Epidermal melanocyte (primary cell): ENCODE measurements around the gene ZNF117.
"Not testable (repeated sequence)": the region's sequence is repeated elsewhere in the genome, so short reads cannot be mapped to it uniquely, and the experiment has no call there.

Experiments
- DNase-seq: peaks from one replicate; pipeline ENCODE4 v3.0.0; 2011; ENCODE audit warnings: low spot score; ENCODE audit not compliant: insufficient read length

Gene ZNF117

DNA sequence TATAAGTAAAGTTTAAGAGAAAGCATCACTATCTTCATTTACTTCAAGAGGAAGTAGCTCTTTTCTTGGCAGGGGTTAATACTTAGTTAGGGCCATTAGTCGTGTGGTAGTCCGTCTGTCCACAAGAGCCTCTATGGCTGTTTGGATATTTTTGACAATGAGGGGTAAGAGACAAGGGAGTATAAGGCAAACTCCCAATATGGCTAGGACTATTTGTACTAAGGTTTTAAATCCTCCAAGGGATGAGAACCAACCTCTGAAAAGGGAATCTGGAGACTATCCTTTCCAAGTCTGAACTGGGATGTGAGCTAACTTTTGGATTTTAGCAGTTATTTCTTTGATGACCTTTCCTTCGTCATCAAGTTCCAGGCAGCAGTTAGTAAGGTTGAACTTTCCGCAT, at the start of gene ZNF117:
TSS of gene ZNF117 (minus strand) at position 101 of the 400 bp plus-strand sequence.
- DNase-seq = no peak

DNA sequence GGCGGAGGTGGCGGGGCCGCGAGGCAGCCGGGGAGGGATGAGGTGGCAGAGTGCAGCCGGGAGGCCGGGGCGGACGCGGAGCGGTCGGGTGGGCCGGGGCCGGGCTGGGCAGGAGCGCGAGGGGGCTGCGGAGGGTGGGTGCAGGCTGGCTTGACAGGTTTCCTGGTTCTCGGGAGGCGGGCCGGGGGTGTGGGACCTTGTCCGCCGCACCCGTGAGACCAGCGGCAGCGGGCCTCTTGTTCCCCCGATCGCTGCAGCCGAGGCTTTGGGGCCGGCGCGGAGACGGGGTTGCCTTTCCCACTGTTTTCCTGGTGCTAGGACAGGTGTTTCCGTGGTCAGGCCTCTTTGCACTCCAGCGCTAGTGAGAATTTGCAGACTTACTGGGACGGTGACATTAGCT, 47.9 kb upstream of the ZNF117 start:
- DNase-seq = not testable (repeated sequence)

GRCh38 chr7:65037740-65038688, 47.2 kb upstream of the ZNF117 start:
- DNase-seq = peak; percentile 40

- DNase-seq = not testable (repeated sequence)
Measured at GRCh38 chr7:65036526-65036925, 45.7 kb upstream of the ZNF117 start.

GRCh38 chr7:65035469-65035868, 44.6 kb upstream of the ZNF117 start:
- not testable (repeated sequence) for DNase-seq

DNA sequence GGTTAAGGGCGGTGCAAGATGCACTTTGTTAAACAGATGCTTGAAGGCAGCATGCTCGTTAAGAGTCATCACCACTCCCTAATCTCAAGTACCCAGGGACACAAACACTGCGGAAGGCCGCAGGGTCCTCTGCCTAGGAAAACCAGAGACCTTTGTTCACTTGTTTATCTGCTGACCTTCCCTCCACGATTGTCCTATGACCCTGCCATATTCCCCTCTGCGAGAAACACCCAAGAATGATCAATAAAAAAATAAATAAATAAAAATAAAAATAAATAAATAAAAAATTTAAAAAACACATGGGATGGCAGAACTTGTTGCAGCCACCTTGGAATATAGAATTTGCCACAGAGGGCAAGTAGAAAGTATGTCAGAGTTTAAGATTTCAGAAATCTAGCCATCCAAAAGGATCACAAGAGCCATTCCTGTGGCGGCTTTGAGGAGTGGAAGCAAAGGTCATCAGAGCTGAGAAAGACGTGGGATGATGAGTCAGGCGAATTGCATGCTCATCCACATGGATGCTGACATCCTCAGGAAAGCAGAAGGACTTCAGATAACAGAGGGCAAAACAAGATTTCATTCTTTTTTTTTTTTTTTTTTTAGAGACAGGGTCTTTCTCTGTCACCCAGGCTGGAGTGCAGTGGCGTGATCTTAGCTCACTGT, 43.4 kb upstream of the ZNF117 start:
- DNase-seq = not testable (repeated sequence)

GRCh38 chr7:65033391-65033790, 42.6 kb upstream of the ZNF117 start:
- not testable (repeated sequence) for DNase-seq

- DNase-seq = not testable (repeated sequence)
Measured at GRCh38 chr7:65025023-65025422, 34.2 kb upstream of the ZNF117 start.

GRCh38 chr7:65020978-65021377, 30.1 kb upstream of the ZNF117 start:
- not testable (repeated sequence) for DNase-seq

GRCh38 chr7:65009881-65010280, 19.0 kb upstream of the ZNF117 start:
- not testable (repeated sequence) for DNase-seq

DNA sequence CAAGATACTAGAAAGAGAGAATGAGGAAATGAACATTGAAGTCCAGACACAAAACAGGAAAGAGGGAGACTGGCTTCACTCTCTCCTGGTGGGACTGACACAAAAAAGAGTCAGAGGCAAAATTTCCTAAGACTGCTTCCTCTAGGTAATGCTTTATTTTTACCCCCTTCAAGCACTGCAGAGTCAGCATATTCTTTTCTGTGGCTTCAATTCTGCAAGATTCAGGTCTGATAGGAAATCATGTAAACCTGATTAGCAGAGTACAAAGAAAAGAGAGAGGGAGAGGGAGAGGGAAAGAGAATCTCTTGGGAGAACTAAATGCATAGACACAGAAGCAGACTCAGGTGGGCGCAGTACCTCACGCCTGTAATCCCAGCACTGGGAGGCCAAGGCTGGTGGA, 18.6 kb upstream of the ZNF117 start:
- not testable (repeated sequence) for DNase-seq

- DNase-seq = not testable (repeated sequence)
Measured at GRCh38 chr7:65007036-65007435, 16.2 kb upstream of the ZNF117 start.

- DNase-seq = peak; percentile 89
Measured at GRCh38 chr7:65006094-65006992, 15.5 kb upstream of the ZNF117 start, which contains the start of gene ERV3-1. TSS of gene ERV3-1 (minus strand) at chr7:65006687. CDS start at chr7:64993026, 13,661 bp downstream.

DNA sequence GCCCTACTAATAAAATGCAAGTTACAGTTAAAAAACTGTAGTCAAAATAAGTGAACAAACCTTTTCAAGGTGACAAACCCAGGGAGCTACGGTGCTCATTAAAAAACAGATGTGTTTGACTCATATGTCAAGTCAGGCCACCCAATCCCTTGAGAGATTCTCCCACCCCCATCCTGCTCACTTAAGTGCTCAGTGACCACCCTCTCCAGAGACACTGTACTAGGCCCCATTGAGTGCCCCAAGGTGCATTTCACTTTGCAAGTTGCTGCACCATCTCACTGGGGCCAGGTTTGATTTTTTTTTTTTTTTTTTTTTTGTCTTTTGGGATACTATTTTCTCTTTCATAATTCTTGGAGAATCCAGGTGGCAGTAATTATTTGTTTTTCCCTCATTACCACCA, 13.7 kb upstream of the ZNF117 start:
- DNase-seq = no peak

GRCh38 chr7:65002972-65003585, 12.2 kb upstream of the ZNF117 start:
- no peak for DNase-seq

GRCh38 chr7:65001291-65001814, 10.5 kb upstream of the ZNF117 start:
- DNase-seq = no peak

DNA sequence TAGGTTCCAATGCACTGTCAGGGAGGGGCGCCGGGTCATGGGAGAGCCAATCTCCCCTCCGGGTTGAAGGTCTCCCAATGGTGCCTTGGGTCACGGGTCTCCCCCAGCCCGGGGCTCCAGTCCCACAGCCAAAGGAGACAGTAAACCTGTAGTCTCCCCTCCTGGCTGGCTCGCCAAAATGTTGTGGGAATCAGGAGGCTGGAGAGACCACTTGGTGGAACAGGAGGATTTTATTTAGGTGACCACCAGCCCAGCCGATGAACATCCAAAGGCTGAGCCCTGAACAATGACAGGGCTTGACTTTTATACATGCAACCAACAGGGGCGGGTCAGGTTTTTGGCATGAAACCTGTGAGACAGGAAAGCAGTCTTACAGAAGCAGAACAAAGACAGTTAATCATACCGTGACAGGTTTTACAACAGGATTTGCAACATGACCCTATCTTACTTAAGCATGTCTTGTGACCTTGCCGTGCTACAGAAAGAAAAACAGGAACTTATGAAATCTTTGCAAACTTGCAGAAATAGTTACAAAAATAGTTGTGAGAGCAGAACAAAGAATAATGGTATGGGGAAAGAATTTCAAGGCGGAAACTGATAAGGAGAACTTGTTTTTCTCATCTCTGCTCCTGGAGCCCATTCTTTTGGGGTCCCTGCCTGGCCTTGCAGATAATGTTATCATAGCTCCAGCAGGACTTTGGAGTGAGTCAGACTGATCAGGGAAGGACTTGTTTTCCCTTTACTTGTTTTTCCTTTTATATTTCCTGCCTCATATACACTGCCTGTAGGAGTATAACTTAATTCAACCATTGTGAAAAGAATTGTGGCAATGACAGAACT, 8.5 kb upstream of the ZNF117 start:
- no peak for DNase-seq

- DNase-seq = no peak
Measured at GRCh38 chr7:64998865-64999164, 8.0 kb upstream of the ZNF117 start.

- no peak for DNase-seq
Measured at GRCh38 chr7:64997927-64998391, 7.1 kb upstream of the ZNF117 start.
